Measurements from ENCODE around the gene C2.

C2 gene

GRCh38 chr6:31896493-31896855 is 31.0 kb upstream of the C2 start:
- H3K36me3 ChIP-seq = peaks cover 17 to 45% (median 28%) of the 10 kb centered on the region in 3 donors
- H3K9me3 ChIP-seq = no peaks in the 10 kb centered on the region
- TF ChIP-seq, protein P1, sequence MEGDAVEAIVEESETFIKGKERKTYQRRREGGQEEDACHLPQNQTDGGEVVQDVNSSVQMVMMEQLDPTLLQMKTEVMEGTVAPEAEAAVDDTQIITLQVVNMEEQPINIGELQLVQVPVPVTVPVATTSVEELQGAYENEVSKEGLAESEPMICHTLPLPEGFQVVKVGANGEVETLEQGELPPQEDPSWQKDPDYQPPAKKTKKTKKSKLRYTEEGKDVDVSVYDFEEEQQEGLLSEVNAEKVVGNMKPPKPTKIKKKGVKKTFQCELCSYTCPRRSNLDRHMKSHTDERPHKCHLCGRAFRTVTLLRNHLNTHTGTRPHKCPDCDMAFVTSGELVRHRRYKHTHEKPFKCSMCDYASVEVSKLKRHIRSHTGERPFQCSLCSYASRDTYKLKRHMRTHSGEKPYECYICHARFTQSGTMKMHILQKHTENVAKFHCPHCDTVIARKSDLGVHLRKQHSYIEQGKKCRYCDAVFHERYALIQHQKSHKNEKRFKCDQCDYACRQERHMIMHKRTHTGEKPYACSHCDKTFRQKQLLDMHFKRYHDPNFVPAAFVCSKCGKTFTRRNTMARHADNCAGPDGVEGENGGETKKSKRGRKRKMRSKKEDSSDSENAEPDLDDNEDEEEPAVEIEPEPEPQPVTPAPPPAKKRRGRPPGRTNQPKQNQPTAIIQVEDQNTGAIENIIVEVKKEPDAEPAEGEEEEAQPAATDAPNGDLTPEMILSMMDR (IDR thresholded peaks at IDR 0.05) = no peak
- intact Hi-C loops (cut with DNase I; ENCODE audit: low total_unique reads) = no loop called here
- H3K27me3 ChIP-seq = no peaks in the 10 kb centered on the region
- no peak for DNase-seq
- peak overlapping the region; percentile 87 to 97 for H3K4me3 ChIP-seq
- peak overlapping the region; percentile 88 for H3K27ac ChIP-seq
- H3K4me1 ChIP-seq = peaks cover 0 to 37% (median 33%) of the 10 kb centered on the region in 4 donors

DNA sequence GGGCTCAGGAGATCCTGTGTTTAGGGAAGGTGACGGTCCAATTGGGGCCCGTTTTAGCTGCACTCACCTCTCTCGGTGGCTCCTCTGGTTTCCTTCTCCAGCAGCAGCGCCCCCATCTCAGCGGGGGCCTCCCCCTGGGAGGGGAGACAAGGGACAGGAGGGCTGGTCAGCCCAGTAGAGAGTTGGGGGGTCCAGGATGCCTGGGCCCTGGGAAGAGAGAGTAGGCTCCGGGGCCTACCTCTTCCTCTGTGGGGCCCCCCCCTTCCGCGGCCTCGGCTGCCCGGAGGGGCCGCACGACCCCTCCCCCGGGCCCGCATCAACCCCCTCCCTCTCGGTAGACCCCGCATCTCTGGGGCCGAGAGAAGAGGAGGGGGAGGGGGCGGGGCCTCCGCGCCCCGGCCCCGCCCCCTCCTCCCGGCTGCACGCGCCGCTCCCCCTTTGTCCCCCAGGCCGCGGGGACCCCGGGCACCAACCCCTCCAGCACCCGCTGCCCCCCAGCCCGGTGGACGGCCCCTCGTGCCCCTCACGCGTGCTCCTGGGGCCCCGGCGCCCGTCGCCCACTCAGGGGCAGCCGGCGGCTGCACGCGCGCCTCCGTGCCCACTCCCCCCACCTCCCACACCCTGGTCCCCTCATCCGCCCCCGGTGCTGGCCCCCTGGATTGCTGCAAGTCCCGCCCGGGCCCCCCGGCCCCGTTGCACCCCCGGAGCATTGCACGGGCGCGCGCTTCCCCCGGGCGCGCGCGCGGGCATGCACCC is 30.5 kb upstream of the C2 start:
- no peak for DNase-seq
- intact Hi-C loops (cut with DNase I; ENCODE audit: low total_unique reads) = no loop called here
- Histone ChIP-seq H3K4me1 (peaks cover 0 to 37% (median 33%) of the 10 kb centered on the region in 4 donors), H3K27me3 (no peaks in the 10 kb centered on the region), H3K36me3 (peaks cover 12 to 40% (median 24%) of the 10 kb centered on the region in 3 donors), H3K27ac (peak overlapping the region; percentile 88), H3K9me3 (no peaks in the 10 kb centered on the region), H3K4me3 (peak overlapping the region; percentile 87 to 97)
- TF ChIP-seq, protein P1 (IDR thresholded peaks at IDR 0.05) = no peak

DNA sequence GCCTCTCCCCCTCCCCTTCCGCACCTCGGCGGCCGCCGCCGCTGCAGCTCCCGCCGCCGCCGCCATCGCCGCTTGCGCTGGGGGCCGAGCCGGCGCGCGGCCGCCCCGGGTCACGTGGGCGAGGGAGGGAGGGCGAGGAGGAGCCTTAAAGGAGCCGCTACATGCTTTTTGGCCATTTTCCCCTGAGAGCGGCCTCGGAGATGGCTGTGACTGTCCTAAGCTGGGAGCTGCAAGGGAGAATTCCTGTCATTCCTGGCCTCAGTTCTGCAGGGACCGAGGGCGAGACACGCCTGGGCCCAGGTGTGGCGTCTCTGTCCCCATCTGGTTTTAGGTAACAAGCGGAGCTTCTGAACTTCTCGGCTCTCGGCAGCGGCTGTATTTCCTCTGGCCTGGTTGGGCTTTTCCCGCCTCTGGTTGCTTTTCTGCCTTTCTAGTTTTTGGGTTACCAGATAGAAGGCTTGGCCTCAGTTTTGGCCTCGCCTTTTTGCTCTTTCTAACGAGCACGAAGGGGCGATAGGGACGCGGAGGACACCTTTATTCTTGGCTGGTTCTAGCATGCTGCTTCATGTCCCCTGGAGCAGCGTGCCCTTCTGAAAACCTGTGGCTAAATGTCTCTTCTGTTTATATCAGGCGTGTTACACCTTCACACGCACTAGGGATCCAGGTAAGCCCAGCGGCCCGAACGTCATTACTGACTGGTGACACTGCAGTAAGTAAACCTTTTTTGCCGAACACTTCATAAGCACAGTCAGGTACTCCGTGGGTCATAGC is 29.7 kb upstream of the C2 start, which contains the start of gene EHMT2:
EHMT2 (minus strand) TSS at position 87 of the 771 bp plus-strand sequence; CDS start at position 66, 21 bp downstream.
- Histone ChIP-seq H3K4me1 (peaks cover 0 to 42% (median 35%) of the 10 kb centered on the region in 4 donors), H3K9me3 (no peaks in the 10 kb centered on the region), H3K36me3 (peaks cover 6 to 32% (median 16%) of the 10 kb centered on the region in 3 donors), H3K27me3 (no peaks in the 10 kb centered on the region), H3K27ac (peak within 1 kb of the TSS; percentile 88), H3K4me3 (peak within 1 kb of the TSS; percentile 87 to 97)
- peak; percentile 80 to 92 for DNase-seq
- TF ChIP-seq, protein P1 (IDR thresholded peaks at IDR 0.05) = peak in 1 of 2 experiments; percentile 51
- intact Hi-C loops (cut with DNase I; ENCODE audit: low total_unique reads) = no loop called here

GRCh38 chr6:31898383-31899011 is 29.0 kb upstream of the C2 start:
- DNase-seq = no peak
- Histone ChIP-seq H3K27me3 (no peaks in the 10 kb centered on the region), H3K9me3 (no peaks in the 10 kb centered on the region), H3K27ac (peak overlapping the region; percentile 88), H3K4me3 (peak overlapping the region; percentile 87 to 97), H3K4me1 (peaks cover 0 to 47% (median 38%) of the 10 kb centered on the region in 4 donors), H3K36me3 (peaks cover under 1 to 25% (median 12%) of the 10 kb centered on the region in 3 donors)
- TF ChIP-seq, protein P1 (IDR thresholded peaks at IDR 0.05) = no peak
- intact Hi-C loops (cut with DNase I; ENCODE audit: low total_unique reads) = no loop called here

DNA sequence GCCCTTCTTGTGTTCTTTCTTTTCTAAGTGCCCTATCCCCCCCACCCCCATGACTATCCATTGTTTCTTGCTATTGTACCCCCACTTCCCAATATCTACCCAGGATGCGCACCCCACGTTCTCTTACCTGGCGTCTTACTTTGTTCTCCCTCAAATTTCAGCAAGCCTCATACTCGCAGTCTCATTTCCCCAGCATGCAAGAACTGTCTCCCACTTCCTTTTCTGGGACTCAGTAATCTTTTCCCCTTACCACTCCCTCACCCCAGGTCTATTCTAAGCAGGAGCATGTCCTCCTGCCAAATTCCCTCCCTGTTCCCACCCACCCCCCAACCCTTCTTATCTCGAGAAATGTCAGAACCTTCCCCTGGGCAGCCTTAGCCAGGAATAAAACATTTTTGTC is 28.3 kb upstream of the C2 start:
- no peak overlapping the region for H3K27ac ChIP-seq
- peaks cover 0 to 48% (median 38%) of the 10 kb centered on the region in 4 donors for H3K4me1 ChIP-seq
- intact Hi-C loops (cut with DNase I; ENCODE audit: low total_unique reads) = no loop called here

More for the DNA sequence above, 28.3 kb upstream of the C2 start:
- Histone ChIP-seq H3K27me3 (no peaks in the 10 kb centered on the region), H3K36me3 (peaks cover 0 to 18% (median 9%) of the 10 kb centered on the region in 3 donors), H3K9me3 (no peaks in the 10 kb centered on the region), H3K4me3 (no peak overlapping the region)
- DNase-seq = no peak
- TF ChIP-seq, protein P1 (IDR thresholded peaks at IDR 0.05) = no peak
